ENCODE results near the gene KCNH1. TPM values are rescaled to one million over a fixed set of nuclear protein-coding genes. Genes with fewer than 3 reads are reported as not detected.

Gene KCNH1
- total and polyA plus RNA-seq, 2 experiments from 2014 or later = 0.03 to 0.17 TPM

DNA sequence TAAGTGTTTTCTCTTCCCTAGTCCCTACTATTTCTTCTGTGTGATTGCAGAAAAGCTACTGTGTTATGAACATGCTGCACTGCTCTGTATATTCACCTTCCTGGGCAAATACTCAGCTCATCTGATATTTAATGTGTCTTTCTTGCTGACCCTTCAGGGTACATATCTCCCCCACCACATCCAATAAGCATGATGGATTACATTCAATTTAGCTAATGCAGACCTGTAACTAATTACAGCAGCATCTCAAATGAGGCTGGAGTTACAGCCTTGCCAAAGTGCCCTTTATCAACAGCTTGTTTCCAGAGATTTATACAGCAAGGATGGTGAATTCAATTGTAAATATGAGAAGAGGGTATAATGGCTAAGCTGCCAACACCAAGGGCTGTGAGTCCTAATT lies 144.0 kb downstream of the KCNH1 start:
- no peak for DNase-seq (ENCODE audit: low spot score)
- TF ChIP-seq EZH2 (IDR thresholded peaks at IDR 0.05; ENCODE audit: borderline replicate concordance) (no peak), EZH2phosphoT487 (IDR thresholded peaks at IDR 0.05; ENCODE audit: low read depth, severe bottlenecking, unreplicated experiment) (no peak)
- TF ChIP-seq, protein P1, sequence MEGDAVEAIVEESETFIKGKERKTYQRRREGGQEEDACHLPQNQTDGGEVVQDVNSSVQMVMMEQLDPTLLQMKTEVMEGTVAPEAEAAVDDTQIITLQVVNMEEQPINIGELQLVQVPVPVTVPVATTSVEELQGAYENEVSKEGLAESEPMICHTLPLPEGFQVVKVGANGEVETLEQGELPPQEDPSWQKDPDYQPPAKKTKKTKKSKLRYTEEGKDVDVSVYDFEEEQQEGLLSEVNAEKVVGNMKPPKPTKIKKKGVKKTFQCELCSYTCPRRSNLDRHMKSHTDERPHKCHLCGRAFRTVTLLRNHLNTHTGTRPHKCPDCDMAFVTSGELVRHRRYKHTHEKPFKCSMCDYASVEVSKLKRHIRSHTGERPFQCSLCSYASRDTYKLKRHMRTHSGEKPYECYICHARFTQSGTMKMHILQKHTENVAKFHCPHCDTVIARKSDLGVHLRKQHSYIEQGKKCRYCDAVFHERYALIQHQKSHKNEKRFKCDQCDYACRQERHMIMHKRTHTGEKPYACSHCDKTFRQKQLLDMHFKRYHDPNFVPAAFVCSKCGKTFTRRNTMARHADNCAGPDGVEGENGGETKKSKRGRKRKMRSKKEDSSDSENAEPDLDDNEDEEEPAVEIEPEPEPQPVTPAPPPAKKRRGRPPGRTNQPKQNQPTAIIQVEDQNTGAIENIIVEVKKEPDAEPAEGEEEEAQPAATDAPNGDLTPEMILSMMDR (IDR thresholded peaks at IDR 0.05; ENCODE audit: poor library complexity) = no peak
- Histone ChIP-seq H3K36me3 (replicated peaks; ENCODE audit: insufficient read depth, low read depth) (no peaks in the 10 kb centered on the region), H3K9me3 (ENCODE audit: low read depth) (no peaks in the 10 kb centered on the region), H3K79me2 (no peaks in the 10 kb centered on the region), H3K27me3 (no peaks in the 10 kb centered on the region), H3K4me3 (no peak overlapping the region), H3K9me2 (replicated peaks; ENCODE audit: insufficient read depth) (no peaks in the 10 kb centered on the region), H3K4me1 (ENCODE audit: insufficient read depth) (no peaks in the 10 kb centered on the region), H2AFZ (no peak overlapping the region), H3K4me2 (no peak overlapping the region), H4K20me1 (ENCODE audit: insufficient read depth, poor library complexity, severe bottlenecking) (no peaks in the 10 kb centered on the region), H3K27ac (no peak overlapping the region)

DNA sequence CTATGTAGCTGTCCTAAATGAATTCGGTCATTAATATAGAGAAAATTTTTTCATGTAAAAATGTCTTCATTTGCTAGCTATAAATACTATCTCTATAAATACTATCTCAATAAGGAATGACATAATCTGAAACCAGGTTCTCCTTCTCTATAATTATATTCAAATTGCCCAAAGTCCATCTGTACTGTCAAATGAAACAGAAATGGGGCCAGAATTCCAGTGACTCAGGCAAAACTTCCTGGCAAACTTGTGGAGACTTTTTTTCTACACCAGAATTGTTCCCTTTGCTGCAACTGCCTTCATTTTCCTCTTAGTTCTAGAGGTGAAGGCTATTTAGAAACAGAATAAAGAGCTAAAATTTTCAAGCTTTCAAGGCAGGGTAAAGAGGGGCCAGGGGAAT lies 152.5 kb downstream of the KCNH1 start:
- Histone ChIP-seq H3K79me2 (no peaks in the 10 kb centered on the region), H3K36me3 (replicated peaks; ENCODE audit: insufficient read depth, low read depth) (no peaks in the 10 kb centered on the region), H3K27ac (no peak overlapping the region), H4K20me1 (ENCODE audit: insufficient read depth, poor library complexity, severe bottlenecking) (no peaks in the 10 kb centered on the region), H3K4me2 (no peak overlapping the region), H2AFZ (no peak overlapping the region), H3K9me2 (replicated peaks; ENCODE audit: insufficient read depth) (no peaks in the 10 kb centered on the region), H3K27me3 (no peaks in the 10 kb centered on the region), H3K9me3 (ENCODE audit: low read depth) (no peaks in the 10 kb centered on the region), H3K4me1 (ENCODE audit: insufficient read depth) (no peaks in the 10 kb centered on the region), H3K4me3 (no peak overlapping the region)
- 84% methylated on average over 1 of the region's 1 CpG for WGBS (ENCODE audit: low lambda C conversion rate, missing lambda C conversion rate)
- TF ChIP-seq EZH2 (IDR thresholded peaks at IDR 0.05; ENCODE audit: borderline replicate concordance) (no peak), EZH2phosphoT487 (IDR thresholded peaks at IDR 0.05; ENCODE audit: low read depth, severe bottlenecking, unreplicated experiment) (no peak)
- TF ChIP-seq, protein P1 (IDR thresholded peaks at IDR 0.05; ENCODE audit: poor library complexity) = no peak
- no peak for DNase-seq (ENCODE audit: low spot score)

DNA sequence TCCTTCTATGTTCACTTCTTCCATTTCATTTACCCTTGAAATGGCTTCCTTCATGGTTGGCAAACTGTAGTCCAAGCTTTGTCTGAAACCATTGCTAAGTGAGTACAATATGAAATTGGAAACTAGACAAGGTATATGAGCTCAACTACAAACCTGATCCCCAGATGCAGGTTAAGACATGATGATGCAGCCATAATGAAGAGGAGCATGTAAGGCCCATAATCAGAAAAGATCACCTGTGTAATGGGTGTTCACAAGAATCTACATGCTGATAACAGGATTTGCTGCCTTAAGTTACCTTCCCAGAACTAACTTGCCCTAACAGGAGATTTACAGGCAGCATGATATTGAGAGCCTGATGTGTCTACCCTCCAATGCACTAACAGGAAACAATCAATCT lies 153.9 kb downstream of the KCNH1 start:
- Histone ChIP-seq H3K27me3 (no peaks in the 10 kb centered on the region), H2AFZ (no peak overlapping the region), H4K20me1 (ENCODE audit: insufficient read depth, poor library complexity, severe bottlenecking) (no peaks in the 10 kb centered on the region), H3K9me2 (replicated peaks; ENCODE audit: insufficient read depth) (no peaks in the 10 kb centered on the region), H3K36me3 (replicated peaks; ENCODE audit: insufficient read depth, low read depth) (no peaks in the 10 kb centered on the region), H3K79me2 (no peaks in the 10 kb centered on the region), H3K27ac (no peak overlapping the region), H3K4me1 (ENCODE audit: insufficient read depth) (no peaks in the 10 kb centered on the region), H3K9me3 (ENCODE audit: low read depth) (no peaks in the 10 kb centered on the region), H3K4me3 (no peak overlapping the region), H3K4me2 (no peak overlapping the region)
- no peak for DNase-seq (ENCODE audit: low spot score)
- TF ChIP-seq EZH2 (IDR thresholded peaks at IDR 0.05; ENCODE audit: borderline replicate concordance) (no peak), EZH2phosphoT487 (IDR thresholded peaks at IDR 0.05; ENCODE audit: low read depth, severe bottlenecking, unreplicated experiment) (no peak)
- TF ChIP-seq, protein P1 (IDR thresholded peaks at IDR 0.05; ENCODE audit: poor library complexity) = no peak

DNA sequence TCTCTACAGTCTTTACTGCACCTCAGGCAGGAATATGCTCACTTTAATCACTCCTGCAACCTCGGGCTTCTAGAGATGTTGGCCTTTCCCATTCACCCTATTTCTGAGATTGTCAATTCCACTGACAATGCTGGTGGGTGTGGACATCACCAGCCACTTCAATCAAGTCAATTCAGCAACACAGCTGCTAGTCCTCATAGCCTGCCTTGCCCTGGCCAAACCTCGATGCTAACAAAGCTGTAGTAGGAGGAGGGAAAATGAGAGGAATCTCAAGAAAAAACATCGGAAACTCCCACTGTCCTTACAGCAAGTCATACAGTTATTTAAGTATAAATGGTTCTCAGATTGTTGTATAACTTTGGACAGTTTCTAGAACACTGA lies 155.0 kb downstream of the KCNH1 start:
- 78% methylated on average over 3 of the region's 3 CpGs for WGBS (ENCODE audit: low lambda C conversion rate, missing lambda C conversion rate)
- Histone ChIP-seq H3K4me1 (ENCODE audit: insufficient read depth) (no peaks in the 10 kb centered on the region), H4K20me1 (ENCODE audit: insufficient read depth, poor library complexity, severe bottlenecking) (no peaks in the 10 kb centered on the region), H3K27ac (no peak overlapping the region), H2AFZ (no peak overlapping the region), H3K27me3 (no peaks in the 10 kb centered on the region), H3K9me2 (replicated peaks; ENCODE audit: insufficient read depth) (no peaks in the 10 kb centered on the region), H3K9me3 (ENCODE audit: low read depth) (no peaks in the 10 kb centered on the region), H3K79me2 (no peaks in the 10 kb centered on the region), H3K4me2 (no peak overlapping the region), H3K36me3 (replicated peaks; ENCODE audit: insufficient read depth, low read depth) (no peaks in the 10 kb centered on the region), H3K4me3 (no peak overlapping the region)
- TF ChIP-seq EZH2 (IDR thresholded peaks at IDR 0.05; ENCODE audit: borderline replicate concordance) = no peak
- TF ChIP-seq, protein P1 (IDR thresholded peaks at IDR 0.05; ENCODE audit: poor library complexity) = no peak
- TF ChIP-seq EZH2phosphoT487 (IDR thresholded peaks at IDR 0.05; ENCODE audit: low read depth, severe bottlenecking, unreplicated experiment) = no peak
- no peak for DNase-seq (ENCODE audit: low spot score)
